Calu3 (cell line): Measurements from ENCODE around the gene PPIE. TPM values are rescaled to one million over a fixed set of nuclear protein-coding genes. Genes with fewer than 3 reads are reported as not detected.
"Not testable (repeated sequence)": the region's sequence is repeated elsewhere in the genome, so short reads cannot be mapped to it uniquely, and the experiment has no call there.

Experiments used
- BruUV-seq: library from RNA; stranded (reverse); fragments of 400-500 nt; replicated peaks from 2 replicates; lab custom pipeline; 2021; lab: Mats Ljungman, UMichigan
- CTCF ChIA-PET: fragments of 300-600 bp; sonication (Branson Sonifier 250); formaldehyde crosslinking; loops from one replicate; lab custom pipeline; 2022; ENCODE audit warnings: antibody characterized with exemption; lab: Charles Lee
- DNase-seq: peaks from one replicate; pipeline ENCODE4 v3.0.0; 2022
- H3K27ac Mint-ChIP-seq: one replicate; pipeline ENCODE4 v1.8.0; 2022; ENCODE audit warnings: mixed read lengths; ENCODE audit not compliant: unreplicated experiment
- H3K27me3 Mint-ChIP-seq: one replicate; pipeline ENCODE4 v1.8.0; 2022; ENCODE audit warnings: mixed read lengths; ENCODE audit not compliant: unreplicated experiment
- H3K36me3 Mint-ChIP-seq: one replicate; pipeline ENCODE4 v1.8.0; 2022; ENCODE audit warnings: mild to moderate bottlenecking, moderate library complexity, mixed read lengths; ENCODE audit not compliant: insufficient read depth, unreplicated experiment
- H3K4me1 Mint-ChIP-seq: one replicate; pipeline ENCODE4 v1.8.0; 2022; ENCODE audit warnings: mild to moderate bottlenecking, low read depth, mixed read lengths; ENCODE audit not compliant: unreplicated experiment
- H3K4me3 Mint-ChIP-seq: one replicate; pipeline ENCODE4 v1.8.0; 2022; ENCODE audit warnings: mild to moderate bottlenecking, low read depth, moderate library complexity, mixed read lengths; ENCODE audit not compliant: unreplicated experiment
- H3K9me3 Mint-ChIP-seq: one replicate; pipeline ENCODE4 v1.8.0; 2022; ENCODE audit warnings: low read depth, mixed read lengths; ENCODE audit not compliant: unreplicated experiment
- CTCF ChIP-seq: fragments of 200-600 bp; IDR thresholded peaks from one replicate; pipeline ENCODE4 v1.8.0; 2022; ENCODE audit warnings: antibody characterized with exemption; ENCODE audit not compliant: unreplicated experiment
- intact Hi-C: fragments of 100-400 bp; cut with micrococcal nuclease; formaldehyde crosslinking; loops from one replicate; pipeline ENCODE4 v1.10.0; 2022; ENCODE audit not compliant: unreplicated experiment
- total RNA-seq: library from RNA; stranded (reverse); gene quantifications from 2 replicates; pipeline ENCODE4 v1.2.3, GENCODE V29; 2022

Gene PPIE
- total RNA-seq, 1 experiment from 2014 or later = 38.2 TPM

GRCh38 chr1:39761557-39762260 lies 23.0 kb downstream of the PPIE start:
- CTCF ChIA-PET = interaction anchor here (0.7 kb wide), 1 partner anchor 13 kb away, joined by 3 read pairs; no protein-coding TSS in a partner anchor
- TF ChIP-seq CTCF = no peak
- Mint-ChIP-seq H3K4me3 (no peak overlapping the region), H3K27ac (no peak overlapping the region), H3K9me3 (no peaks in the 10 kb centered on the region), H3K27me3 (no peaks in the 10 kb centered on the region), H3K4me1 (no peaks in the 10 kb centered on the region), H3K36me3 (no peaks in the 10 kb centered on the region)
- no peak for DNase-seq
- intact Hi-C loops = no loop called here
- no TSS peak for BruUV-seq

GRCh38 chr1:39762550-39763540 lies 24.2 kb downstream of the PPIE start:
- Mint-ChIP-seq H3K27me3 (no peaks in the 10 kb centered on the region), H3K9me3 (no peaks in the 10 kb centered on the region), H3K4me1 (no peaks in the 10 kb centered on the region), H3K36me3 (no peaks in the 10 kb centered on the region), H3K4me3 (no peak overlapping the region), H3K27ac (no peak overlapping the region)
- DNase-seq = no peak
- CTCF ChIA-PET = no interaction called here
- TF ChIP-seq CTCF = no peak
- BruUV-seq = no TSS peak
- intact Hi-C loops = no loop called here

DNA sequence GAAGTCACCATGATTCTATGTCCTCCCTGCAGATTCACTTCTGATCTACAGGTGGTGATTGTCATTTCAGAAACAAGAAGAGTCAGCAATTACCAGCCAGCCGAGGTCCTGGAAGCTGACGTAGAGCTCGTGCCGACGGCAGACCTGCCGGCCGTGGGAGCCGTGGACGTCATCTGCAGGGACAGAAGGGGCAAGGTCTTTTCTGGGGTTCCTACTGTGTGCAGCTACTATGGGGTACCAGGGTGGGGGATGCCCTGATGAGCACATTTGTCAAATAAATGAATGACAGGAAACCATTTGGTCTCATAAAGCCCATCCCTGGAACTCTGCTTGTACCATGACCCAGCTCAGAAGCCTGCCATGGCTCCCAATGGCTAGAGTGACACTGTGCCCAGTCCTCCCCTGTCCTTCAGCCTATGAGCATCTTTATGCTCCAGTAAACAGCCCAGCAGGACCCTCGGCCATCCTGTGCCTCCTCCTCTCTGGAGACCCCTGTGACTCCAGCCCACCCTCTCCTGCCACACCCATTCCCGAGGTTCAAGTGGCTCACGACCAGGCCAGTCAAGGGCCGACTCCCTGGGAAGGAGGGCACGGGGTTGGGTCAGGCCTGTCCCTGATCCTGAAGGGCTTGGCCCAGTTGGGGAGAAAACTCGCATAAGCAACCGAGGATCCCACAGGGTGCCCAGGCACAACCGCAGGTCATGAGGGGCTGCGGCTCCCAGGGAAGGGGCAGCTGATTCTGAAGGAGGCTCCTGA lies 25.1 kb downstream of the PPIE start:
- intact Hi-C loops, BruUV-seq, H3K9me3 Mint-ChIP-seq, H3K27me3 Mint-ChIP-seq, H3K36me3 Mint-ChIP-seq, CTCF ChIA-PET, H3K4me1 Mint-ChIP-seq, DNase-seq, H3K27ac Mint-ChIP-seq, H3K4me3 Mint-ChIP-seq: not testable (repeated sequence)

- H3K36me3 Mint-ChIP-seq, BruUV-seq, H3K4me3 Mint-ChIP-seq, DNase-seq, H3K4me1 Mint-ChIP-seq, H3K27ac Mint-ChIP-seq, CTCF ChIA-PET, H3K27me3 Mint-ChIP-seq, H3K9me3 Mint-ChIP-seq, intact Hi-C loops: not testable (repeated sequence)
Measured at GRCh38 chr1:39764512-39764911, 25.8 kb downstream of the PPIE start.

DNA sequence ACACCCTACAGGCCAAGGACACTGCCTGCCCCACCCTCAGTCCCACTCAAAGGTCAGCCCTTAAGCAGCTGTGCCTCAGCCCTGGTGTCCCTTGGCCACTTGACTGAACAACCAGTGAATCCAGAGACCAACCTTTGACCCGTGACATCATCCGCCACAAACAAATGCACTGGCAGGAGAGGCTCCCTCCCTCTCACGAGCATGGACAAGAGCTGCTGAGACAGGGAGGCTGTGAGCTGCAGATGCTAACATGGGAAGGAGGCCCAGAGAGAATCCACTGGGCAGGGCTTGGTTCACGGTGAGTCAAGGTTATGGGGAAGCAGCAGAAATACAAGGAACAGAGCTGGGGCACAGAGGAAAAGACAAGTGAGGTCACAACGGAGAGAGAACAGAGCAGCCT lies 27.8 kb downstream of the PPIE start:
- BruUV-seq, H3K27me3 Mint-ChIP-seq, H3K36me3 Mint-ChIP-seq: not testable (repeated sequence)

DNA sequence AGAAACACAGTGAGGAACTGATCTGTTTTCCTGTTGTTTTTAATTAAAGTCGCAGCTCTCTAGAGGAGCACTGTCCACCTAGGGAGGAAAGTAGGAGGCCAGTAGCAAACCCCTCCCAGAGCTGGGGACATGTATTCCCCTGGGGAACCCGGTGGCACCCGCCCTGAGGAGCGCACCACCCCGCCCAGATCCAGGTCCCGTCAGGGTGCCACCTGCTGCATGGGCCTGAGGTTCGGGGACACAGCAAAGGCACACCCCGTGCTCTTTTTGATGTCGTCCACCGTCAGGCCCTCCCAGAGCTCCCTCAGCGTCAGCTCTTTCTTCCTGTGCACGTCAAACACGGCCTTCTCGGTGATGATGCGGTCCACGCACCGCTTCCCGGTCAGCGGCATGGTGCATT lies 30.8 kb downstream of the PPIE start:
- DNase-seq, H3K4me1 Mint-ChIP-seq, H3K27ac Mint-ChIP-seq, intact Hi-C loops, BruUV-seq, CTCF ChIA-PET, H3K36me3 Mint-ChIP-seq, H3K9me3 Mint-ChIP-seq, H3K4me3 Mint-ChIP-seq, H3K27me3 Mint-ChIP-seq: not testable (repeated sequence)

More for the DNA sequence above, 27.8 kb downstream of the PPIE start:
- H3K4me3 Mint-ChIP-seq, H3K27ac Mint-ChIP-seq, CTCF ChIA-PET, H3K9me3 Mint-ChIP-seq, H3K4me1 Mint-ChIP-seq, intact Hi-C loops, DNase-seq: not testable (repeated sequence)

DNA sequence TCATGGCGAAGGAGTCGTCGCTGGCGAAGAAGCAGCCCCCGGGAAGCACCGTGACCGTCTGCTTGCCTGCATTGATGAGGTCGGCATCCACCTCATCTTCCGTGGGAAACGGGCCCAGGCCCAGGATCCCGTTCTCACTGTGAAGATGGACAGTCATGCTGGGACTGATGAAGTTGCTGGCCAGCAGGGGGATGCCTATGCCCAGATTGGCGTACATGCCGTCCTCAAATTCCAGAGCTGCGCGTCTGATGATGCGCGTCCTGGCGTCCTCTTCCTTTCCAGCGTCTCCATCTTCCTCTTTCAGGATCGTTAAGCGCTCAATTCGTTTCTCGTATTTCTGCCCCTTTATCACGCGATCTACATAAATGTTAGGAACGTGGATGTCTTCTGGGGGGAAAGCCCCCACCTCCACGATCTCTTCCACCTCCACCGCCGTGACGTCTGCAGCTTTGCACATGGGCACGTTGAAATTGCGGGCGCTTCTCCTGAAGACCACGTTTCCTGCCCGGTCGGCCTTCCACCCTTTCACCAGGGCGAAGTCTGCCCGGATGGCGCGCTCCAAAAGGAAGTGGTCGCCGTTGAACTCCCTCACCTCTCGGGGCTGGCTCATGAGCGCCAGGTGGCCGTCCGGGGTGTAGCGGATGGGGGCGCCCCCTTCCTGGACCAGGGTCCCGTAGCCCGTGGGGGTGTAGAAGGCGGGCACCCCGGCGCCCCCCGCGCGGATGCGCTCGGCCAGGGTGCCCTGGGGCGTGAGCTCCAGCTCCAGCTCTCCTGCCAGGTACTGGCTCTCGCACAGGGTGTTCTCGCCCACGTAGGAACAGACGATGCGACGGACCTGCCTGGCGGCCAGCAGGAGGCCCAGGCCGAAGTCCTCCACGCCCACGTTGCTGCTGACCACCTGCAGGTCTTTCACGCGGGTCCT lies 31.7 kb downstream of the PPIE start:
- H3K4me3 Mint-ChIP-seq, DNase-seq, H3K9me3 Mint-ChIP-seq, H3K36me3 Mint-ChIP-seq, BruUV-seq, intact Hi-C loops, H3K27ac Mint-ChIP-seq, H3K4me1 Mint-ChIP-seq, H3K27me3 Mint-ChIP-seq, CTCF ChIA-PET: not testable (repeated sequence)
